Nephron (organoid): ENCODE results near the gene UXS1.

Source experiments
- H3K27ac Mint-ChIP-seq, 3 experiments: 2 replicates each; pipeline ENCODE4 v1.8.0; 2020; ENCODE audit warnings: mixed read lengths in 3 of 3, mild to moderate bottlenecking in 2 of 3, moderate library complexity in 1 of 3
- H3K27me3 Mint-ChIP-seq: 2 replicates; pipeline ENCODE4 v1.8.0; 2021; ENCODE audit warnings: low read depth, mild to moderate bottlenecking, moderate library complexity, mixed read lengths
- H3K36me3 Mint-ChIP-seq: 2 replicates; pipeline ENCODE4 v1.8.0; 2020; ENCODE audit warnings: low read depth, mixed read lengths
- H3K4me1 Mint-ChIP-seq: 2 replicates; pipeline ENCODE4 v1.8.0; 2020; ENCODE audit warnings: mixed read lengths
- H3K4me3 Mint-ChIP-seq, 3 experiments: 2 replicates each; pipeline ENCODE4 v1.8.0; 2020; ENCODE audit warnings: mild to moderate bottlenecking in 3 of 3, mixed read lengths in 3 of 3, moderate library complexity in 2 of 3
- H3K9me3 Mint-ChIP-seq: 2 replicates; pipeline ENCODE4 v1.8.0; 2020; ENCODE audit warnings: mixed read lengths
- TF ChIP-seq, protein P1 (sequence below), 3 experiments: fragments of 200-600 bp; sonication (generic); IDR thresholded peaks; one replicate each; pipeline ENCODE4 v1.5.0; 2021; ENCODE audit warnings: antibody characterized with exemption in 3 of 3; ENCODE audit not compliant: unreplicated experiment in 3 of 3

The UXS1 gene

DNA sequence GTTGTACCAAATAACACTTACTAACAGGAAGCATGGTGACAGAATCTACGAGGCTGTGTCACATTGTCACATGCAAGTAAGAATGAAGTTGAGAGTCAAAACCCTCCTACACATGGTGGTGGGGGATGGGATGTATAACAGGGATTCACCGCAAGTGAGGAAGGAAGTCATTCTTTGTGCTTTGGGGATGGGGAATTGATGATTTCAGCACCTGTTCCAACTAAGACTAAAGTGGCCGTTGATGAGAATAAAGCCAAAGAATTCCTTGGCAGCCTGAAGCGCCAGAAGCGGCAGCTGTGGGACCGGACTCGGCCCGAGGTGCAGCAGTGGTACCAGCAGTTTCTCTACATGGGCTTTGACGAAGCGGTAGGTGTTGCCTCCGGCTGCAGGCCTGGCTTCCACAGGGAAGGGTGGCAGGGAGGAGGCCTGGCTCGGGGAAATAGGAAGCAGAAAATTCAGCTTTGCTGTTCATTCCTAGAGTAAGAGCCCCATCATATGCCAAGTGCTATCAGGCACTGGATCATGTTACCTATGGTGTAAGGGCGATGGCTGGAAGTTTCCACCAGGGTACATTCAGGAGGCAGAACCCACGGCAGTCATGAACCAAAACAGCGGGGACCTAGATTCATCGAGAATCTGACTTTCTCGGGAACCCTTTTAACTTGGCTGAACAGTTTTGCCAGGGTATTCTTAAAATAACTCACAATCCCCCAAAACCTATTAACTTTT is 120.3 kb downstream of the UXS1 start:
- Mint-ChIP-seq H3K27ac (no peak overlapping the region), H3K4me3 (no peak overlapping the region), H3K4me1 (peaks cover 28% of the 10 kb centered on the region), H3K27me3 (peaks cover 11% of the 10 kb centered on the region), H3K9me3 (no peaks in the 10 kb centered on the region), H3K36me3 (no peaks in the 10 kb centered on the region)
- TF ChIP-seq, protein P1, sequence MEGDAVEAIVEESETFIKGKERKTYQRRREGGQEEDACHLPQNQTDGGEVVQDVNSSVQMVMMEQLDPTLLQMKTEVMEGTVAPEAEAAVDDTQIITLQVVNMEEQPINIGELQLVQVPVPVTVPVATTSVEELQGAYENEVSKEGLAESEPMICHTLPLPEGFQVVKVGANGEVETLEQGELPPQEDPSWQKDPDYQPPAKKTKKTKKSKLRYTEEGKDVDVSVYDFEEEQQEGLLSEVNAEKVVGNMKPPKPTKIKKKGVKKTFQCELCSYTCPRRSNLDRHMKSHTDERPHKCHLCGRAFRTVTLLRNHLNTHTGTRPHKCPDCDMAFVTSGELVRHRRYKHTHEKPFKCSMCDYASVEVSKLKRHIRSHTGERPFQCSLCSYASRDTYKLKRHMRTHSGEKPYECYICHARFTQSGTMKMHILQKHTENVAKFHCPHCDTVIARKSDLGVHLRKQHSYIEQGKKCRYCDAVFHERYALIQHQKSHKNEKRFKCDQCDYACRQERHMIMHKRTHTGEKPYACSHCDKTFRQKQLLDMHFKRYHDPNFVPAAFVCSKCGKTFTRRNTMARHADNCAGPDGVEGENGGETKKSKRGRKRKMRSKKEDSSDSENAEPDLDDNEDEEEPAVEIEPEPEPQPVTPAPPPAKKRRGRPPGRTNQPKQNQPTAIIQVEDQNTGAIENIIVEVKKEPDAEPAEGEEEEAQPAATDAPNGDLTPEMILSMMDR (IDR thresholded peaks at IDR 0.05; ENCODE audit: unreplicated experiment in 3 of 3) = no peak

GRCh38 chr2:106070181-106070580 is 123.9 kb downstream of the UXS1 start:
- no peaks in the 10 kb centered on the region for H3K9me3 Mint-ChIP-seq
- no peaks in the 10 kb centered on the region for H3K36me3 Mint-ChIP-seq
- H3K27me3 Mint-ChIP-seq = peaks cover 23% of the 10 kb centered on the region

GRCh38 chr2:106068451-106068850 is 125.7 kb downstream of the UXS1 start:
- Mint-ChIP-seq H3K27ac (peak overlapping the region in 1 of 3 experiments; percentile 12), H3K36me3 (no peaks in the 10 kb centered on the region), H3K4me3 (no peak overlapping the region), H3K9me3 (no peaks in the 10 kb centered on the region), H3K27me3 (peaks cover 36% of the 10 kb centered on the region), H3K4me1 (peaks cover 47% of the 10 kb centered on the region)
- TF ChIP-seq, protein P1 (IDR thresholded peaks at IDR 0.05; ENCODE audit: unreplicated experiment in 3 of 3) = no peak

More at GRCh38 chr2:106070181-106070580, 123.9 kb downstream of the UXS1 start:
- H3K27ac Mint-ChIP-seq = no peak overlapping the region
- TF ChIP-seq, protein P1 (IDR thresholded peaks at IDR 0.05; ENCODE audit: unreplicated experiment in 3 of 3) = no peak
- peaks cover 47% of the 10 kb centered on the region for H3K4me1 Mint-ChIP-seq
- H3K4me3 Mint-ChIP-seq = no peak overlapping the region

DNA sequence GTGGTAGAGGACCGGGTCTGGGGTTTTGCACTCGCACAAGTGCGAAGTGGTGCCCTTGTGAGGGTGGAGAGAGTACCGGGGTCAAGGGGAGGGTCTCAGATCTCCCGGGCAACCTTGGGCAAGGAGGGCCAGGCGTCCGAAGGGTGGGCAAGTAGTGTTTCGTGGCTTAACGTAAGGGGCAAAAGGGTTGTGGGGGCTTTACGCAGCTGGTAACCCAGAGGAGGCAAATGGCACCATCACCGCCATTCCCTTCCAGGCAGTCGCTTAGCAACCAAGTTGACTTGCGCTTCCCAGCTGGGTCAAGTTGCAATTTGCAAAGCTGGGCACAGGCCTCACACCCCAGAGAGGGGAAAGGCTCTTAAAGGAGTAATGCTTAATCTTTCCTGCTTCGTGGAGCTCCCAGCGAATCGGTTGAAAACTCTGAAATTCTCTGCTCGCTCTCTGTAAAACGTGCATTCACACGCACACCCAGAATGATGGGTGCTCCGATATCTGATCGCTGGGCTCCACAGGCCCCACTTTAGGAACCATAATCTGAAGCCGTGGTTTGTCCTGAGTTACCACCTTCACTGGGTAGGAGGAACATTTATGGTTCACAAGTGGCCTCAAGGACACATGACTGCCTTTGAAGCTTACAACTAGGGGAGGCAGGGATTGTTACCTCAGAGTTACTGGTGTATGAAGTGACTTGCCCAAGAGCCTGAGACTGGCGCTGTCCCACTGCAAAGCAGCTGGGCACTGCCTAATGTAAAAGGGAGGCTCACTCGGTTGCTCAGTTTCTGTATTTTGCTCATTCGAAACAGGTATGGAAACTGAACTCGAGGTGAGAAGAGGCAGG is 127.9 kb downstream of the UXS1 start:
- H3K4me3 Mint-ChIP-seq = peak overlapping the region; percentile 70 to 77 (median 71)
- peaks cover 36% of the 10 kb centered on the region for H3K27me3 Mint-ChIP-seq
- H3K27ac Mint-ChIP-seq = peak overlapping the region in 2 of 3 experiments; percentile 20 to 33

GRCh38 chr2:106065268-106065982 is 128.7 kb downstream of the UXS1 start:
- Mint-ChIP-seq H3K36me3 (no peaks in the 10 kb centered on the region), H3K9me3 (no peaks in the 10 kb centered on the region), H3K4me3 (peak overlapping the region; percentile 70 to 77 (median 71)), H3K27me3 (peaks cover 36% of the 10 kb centered on the region), H3K4me1 (peaks cover 56% of the 10 kb centered on the region), H3K27ac (no peak overlapping the region)
- TF ChIP-seq, protein P1 (IDR thresholded peaks at IDR 0.05; ENCODE audit: unreplicated experiment in 3 of 3) = no peak

More for the DNA sequence above, 127.9 kb downstream of the UXS1 start:
- TF ChIP-seq, protein P1 (IDR thresholded peaks at IDR 0.05; ENCODE audit: unreplicated experiment in 3 of 3) = no peak
- Mint-ChIP-seq H3K9me3 (no peaks in the 10 kb centered on the region), H3K36me3 (no peaks in the 10 kb centered on the region), H3K4me1 (peaks cover 53% of the 10 kb centered on the region)
